ENCODE data around the gene WWC2.

DNA sequence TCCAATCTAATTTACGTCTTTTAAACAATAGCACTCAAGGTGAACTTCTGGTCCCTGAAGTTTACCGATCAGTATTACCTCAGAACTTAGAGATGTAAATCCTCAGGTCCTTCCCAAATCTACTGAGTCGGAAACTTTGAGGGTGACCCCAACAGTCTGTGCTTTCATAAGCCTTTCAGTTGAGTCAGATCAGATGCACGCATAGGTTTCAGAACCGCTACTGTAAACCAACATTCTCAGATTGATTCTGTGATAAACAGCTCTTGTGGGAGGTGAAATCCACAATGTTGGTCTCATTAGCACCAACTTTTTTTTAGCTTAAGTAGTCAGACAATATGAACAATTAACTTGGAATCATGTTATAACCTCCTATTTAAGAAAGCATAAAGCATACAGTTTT lies 86.0 kb downstream of the WWC2 start:
- TF ChIP-seq, protein P1, sequence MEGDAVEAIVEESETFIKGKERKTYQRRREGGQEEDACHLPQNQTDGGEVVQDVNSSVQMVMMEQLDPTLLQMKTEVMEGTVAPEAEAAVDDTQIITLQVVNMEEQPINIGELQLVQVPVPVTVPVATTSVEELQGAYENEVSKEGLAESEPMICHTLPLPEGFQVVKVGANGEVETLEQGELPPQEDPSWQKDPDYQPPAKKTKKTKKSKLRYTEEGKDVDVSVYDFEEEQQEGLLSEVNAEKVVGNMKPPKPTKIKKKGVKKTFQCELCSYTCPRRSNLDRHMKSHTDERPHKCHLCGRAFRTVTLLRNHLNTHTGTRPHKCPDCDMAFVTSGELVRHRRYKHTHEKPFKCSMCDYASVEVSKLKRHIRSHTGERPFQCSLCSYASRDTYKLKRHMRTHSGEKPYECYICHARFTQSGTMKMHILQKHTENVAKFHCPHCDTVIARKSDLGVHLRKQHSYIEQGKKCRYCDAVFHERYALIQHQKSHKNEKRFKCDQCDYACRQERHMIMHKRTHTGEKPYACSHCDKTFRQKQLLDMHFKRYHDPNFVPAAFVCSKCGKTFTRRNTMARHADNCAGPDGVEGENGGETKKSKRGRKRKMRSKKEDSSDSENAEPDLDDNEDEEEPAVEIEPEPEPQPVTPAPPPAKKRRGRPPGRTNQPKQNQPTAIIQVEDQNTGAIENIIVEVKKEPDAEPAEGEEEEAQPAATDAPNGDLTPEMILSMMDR (conservative IDR thresholded peaks at IDR 0.05 in 1 of 2, IDR thresholded peaks at IDR 0.05 in 1 of 2; ENCODE audit: extremely low read depth in 1 of 2, insufficient read depth in 1 of 2, low read depth in 1 of 2, low read length in 2 of 2): no peak
- no peak for TF ChIP-seq EZH2 (IDR thresholded peaks at IDR 0.05; ENCODE audit: borderline replicate concordance, low read length)

Measured in mammary epithelial cell (primary cell).